ENCODE results near the gene MBNL1.

GRCh38 chr3:152288681-152289080 lies 20.0 kb downstream of the MBNL1 start:
- TF ChIP-seq, protein P1, sequence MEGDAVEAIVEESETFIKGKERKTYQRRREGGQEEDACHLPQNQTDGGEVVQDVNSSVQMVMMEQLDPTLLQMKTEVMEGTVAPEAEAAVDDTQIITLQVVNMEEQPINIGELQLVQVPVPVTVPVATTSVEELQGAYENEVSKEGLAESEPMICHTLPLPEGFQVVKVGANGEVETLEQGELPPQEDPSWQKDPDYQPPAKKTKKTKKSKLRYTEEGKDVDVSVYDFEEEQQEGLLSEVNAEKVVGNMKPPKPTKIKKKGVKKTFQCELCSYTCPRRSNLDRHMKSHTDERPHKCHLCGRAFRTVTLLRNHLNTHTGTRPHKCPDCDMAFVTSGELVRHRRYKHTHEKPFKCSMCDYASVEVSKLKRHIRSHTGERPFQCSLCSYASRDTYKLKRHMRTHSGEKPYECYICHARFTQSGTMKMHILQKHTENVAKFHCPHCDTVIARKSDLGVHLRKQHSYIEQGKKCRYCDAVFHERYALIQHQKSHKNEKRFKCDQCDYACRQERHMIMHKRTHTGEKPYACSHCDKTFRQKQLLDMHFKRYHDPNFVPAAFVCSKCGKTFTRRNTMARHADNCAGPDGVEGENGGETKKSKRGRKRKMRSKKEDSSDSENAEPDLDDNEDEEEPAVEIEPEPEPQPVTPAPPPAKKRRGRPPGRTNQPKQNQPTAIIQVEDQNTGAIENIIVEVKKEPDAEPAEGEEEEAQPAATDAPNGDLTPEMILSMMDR (IDR thresholded peaks at IDR 0.05; ENCODE audit: borderline replicate concordance, extremely low read depth, low read length, poor library complexity, severe bottlenecking) = no peak
- no peak for TF ChIP-seq EZH2 (IDR thresholded peaks at IDR 0.05; ENCODE audit: borderline replicate concordance, low read depth, low read length, severe bottlenecking)

Measured in DND-41 (cell line).